Measurements from ENCODE around the gene GRIK2.

The GRIK2 gene

DNA sequence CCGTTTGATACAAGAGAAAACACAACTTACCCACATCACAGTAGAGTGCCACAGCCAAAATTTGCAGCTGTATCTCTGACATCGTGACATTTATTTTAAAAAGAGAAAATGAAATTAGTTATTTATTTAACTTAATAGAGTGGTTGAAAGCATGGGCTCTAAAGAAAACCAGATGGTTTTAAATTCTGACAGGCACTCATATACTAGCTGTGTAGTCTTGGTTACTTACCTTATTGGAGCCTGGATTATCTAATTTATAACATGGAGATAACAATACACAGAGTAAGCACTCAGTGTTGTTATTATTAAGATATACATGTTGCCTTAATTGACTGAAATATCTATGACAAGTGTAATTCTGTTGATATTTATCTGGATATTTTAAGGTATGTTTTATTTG, 334.9 kb downstream of the GRIK2 start:
- DNase-seq, result no peak

DNA sequence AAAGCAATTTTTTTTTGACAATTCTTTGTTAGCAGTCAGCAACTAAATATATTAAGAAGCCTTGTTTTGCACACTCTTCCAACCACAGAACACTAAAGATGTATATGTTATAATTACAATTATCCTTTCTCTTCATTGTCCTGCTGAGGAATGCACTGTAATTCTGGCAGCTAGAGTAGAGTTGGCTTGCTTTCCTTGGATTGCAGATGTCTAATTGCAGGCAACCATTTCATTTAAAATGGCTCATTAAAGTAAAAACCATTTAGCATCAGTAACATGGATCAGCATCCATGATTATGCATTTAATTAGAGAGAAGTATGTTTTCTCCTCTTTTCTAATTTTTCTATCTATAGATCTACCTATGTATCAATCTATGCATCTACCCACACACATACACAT, 335.4 kb downstream of the GRIK2 start:
- DNase-seq, result no peak

DNA sequence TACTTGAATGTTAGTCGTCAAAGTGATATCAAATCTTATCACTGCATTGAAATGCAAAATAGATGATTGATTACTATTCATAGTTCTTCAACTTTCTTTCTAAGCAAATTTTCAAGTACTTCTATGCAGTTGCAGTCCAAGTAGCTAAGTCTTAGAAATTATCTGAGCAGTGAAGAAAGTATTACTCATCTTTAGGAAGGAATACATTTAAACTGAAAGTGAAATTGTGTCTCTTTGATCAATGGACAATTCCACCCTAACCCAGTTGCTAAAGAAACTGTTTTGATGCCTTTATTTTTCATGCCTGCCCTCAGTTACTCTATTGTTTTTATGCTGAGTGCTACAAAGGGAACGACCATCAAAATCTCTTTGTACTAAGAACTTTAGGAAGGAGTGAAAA, 337.4 kb downstream of the GRIK2 start:
- DNase-seq, result peak; percentile 18

DNA sequence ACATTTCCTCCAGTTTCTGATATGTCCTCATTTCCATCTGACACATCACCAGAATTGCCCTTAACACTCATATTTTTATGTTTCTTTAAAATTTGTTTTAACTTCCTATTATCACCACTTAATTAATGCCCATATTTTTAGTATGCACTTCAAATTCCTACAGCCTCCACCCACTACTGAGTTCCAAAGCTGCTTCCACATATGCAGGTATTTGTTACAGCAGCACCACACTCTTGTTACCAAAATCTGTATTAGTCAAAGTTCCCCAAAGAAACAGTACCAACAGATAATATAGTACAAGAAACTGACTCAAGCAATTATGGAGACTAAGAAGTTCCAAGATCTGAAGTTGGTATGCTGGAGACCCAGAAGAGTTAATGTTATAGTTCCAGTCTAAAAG, 340.4 kb downstream of the GRIK2 start:
- no peak for DNase-seq

DNA sequence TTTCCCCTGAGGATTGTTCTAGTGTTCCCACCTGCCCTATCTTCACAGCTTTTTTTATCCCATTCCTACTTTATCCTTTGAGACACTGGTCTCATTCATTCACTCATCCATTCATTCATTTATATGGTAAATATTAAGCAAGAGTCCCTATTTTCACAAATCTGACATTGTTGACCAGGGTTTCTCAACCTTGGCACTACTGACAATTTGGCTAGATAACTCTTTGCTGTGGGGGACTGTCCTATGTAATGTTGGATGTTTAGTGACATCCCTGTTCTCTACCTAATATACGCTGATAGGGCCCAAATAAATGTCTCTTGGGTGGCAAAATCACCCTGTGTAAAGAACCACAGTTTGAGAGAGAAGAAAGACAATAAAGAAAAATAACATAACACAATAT, 345.0 kb downstream of the GRIK2 start:
- DNase-seq, result no peak

DNA sequence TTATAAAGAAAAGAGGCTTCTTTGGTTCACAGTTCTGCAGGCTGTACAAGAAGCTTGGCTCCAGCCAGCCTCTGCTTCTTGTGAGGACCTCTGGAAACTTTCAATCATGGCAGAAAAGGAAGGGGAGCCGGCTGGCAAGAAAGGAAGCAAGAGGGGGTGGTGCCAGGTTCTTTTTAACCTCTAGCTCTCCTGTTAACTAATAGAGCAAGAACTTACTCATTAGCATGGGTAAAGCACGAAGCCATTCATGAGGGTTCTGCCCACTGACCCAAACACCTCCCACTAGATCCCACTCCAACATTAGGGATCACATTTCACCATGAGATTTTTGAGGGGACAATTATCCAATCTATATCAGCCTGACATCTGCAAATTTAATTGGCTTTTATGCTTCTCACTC, 347.1 kb downstream of the GRIK2 start:
- DNase-seq, result no peak

DNA sequence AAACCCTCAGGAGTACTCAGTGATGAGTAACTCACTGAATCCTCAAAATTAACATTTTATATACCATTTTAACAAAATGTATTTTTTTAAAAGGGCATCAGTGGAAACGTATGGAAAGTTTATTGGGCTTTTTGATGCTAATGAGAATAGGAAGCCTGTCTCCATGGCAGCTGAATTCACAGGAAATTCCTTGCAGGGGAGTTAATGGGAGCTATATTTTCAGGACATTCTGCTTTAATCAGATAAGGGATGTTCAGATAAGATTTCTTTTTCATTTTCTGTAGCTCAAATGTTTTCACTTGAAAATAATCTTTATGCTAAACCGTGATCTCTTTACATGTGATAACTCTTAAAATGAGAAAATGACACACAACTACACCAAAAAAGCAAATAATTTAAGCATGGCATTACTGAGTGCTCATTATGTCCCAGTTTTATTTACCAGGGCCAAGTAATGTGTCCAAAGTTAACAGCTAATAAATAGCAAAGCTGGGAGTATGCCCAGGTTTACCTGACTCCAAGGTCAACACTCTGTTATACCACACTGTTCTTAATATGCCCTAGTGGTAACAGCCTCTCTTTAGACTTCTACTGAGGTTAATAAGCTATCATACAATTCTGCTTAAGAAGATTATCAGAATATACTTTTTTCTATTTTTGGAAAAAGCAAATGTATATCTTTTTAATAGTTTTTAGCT, 348.1 kb downstream of the GRIK2 start:
- DNase-seq, result no peak

DNA sequence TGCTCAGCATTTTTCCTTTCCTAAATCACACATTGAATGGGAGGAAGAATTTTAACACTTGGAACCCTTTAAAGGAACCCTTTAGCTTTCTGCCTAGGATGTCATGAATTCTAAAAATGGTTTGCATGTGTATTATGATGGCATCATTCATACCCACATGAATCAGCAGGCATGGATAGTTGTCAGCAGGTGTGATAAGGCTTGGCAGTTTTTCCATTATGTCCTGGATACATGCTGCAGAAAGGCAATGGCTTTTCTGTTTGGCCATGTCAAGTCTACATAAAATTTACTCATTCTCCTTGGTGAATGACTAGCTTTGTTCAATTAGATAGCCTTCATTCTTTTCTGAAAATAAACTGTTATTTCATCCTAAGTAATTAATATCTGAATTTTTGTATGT, 353.7 kb downstream of the GRIK2 start:
- DNase-seq, result no peak

DNA sequence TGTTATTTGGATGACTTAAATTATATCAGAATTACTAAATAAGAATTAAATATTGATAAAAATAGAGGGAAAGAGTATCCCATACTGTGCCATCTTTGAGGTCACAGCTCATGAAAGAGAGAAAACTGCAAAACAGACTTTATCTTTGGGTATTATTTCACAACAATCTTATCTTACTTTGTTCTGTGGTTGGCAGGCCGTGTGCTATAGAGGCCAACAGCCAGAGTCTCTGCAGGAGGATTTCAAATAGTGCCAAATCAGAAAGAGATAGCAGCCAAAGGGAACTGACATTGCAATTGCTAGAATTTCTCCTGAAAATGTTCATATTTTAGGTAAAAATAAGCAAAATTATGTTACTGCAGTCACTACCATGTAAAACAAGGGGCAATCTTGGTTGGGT, 354.2 kb downstream of the GRIK2 start:
- no peak for DNase-seq

DNA sequence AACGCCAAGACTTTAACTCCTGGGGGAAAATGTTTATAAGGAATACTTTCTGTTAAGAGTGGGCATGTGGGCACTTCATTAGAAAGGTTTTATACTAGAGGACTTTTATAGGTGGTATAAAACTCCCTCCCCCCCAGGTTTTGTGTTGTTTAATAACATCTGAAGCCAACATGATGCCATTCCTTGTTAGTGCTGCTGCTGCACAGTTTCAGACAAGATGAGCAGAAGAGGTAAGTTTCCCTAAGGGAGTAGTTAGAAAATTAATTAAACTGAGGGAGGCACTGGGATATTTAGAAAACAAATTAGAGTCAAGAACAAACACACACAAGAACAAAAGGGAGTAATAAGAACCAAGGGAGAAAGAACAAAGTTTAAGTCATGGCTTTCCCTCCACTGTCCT, 362.4 kb downstream of the GRIK2 start:
- no peak for DNase-seq

DNA sequence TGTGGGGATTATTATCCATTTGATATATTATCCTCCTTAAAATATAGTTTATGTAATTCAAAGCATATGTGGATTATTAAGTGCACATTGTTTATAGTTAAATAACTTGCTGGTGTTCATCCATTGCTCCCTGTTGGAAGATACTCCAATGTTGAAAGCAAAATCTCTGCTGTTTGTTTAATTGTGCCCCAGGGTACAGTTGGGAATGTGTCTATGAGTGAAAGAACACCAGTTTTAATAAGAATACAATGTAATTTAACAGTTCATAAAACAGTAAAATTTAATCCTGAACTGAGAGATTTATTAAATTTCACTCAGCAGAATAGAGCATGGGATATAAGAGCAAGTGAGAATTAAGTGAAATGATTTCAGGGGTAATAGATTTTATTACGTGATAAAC, 364.9 kb downstream of the GRIK2 start:
- peak; percentile 18 for DNase-seq

DNA sequence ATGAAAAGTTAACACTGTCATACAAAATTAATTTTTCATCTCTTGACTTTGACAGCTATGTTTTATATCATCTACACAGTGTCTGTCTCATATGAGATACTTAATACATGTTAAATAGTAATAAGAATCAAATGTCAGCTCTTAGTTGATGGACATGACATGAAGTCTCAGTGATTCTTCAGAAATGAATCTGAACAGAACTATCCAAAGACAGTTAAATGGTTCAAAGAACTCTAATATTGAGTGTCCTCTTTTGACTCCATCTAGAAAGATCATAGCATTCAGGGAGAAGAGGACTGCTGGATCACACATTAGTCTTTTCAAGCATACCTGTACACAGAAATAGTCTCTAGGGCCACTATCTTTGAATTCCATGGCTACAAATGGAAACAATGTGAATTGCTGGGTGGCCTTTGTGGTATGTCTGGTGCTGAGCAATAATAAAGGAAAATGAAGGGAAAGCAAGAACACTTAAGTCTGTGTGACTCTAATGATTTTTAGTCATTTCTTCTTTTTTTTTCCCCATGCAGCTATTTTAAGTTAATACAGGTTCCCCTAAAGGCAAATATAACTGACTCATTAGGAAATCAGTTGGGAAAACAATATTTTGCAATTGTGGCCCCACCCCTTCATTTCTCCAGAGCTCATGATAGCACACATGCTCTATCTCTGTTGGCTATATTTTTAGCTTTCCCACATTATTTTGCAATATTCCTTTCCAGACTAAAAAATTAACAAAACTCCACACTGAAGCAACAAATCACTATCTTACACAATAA, 367.5 kb downstream of the GRIK2 start:
- peak; percentile 87 for DNase-seq

DNA sequence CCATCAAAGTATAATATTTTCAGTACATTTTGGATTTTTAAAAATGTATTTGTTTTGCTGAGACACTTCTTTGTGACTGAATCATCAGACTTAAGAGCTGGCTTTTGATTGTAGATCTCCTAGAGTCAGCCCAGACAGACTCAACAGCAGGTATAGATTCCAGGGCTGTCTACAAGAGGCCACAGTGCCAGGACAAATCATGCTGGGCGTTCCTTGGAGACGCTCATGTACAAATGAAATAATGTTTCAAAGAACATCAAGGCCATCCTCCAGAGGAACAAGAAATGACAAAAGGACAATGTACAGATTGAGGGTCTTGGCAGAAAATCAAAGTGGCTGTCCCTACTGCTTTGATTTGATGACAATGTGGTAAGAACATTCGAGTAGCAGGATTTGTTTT, 369.3 kb downstream of the GRIK2 start:
- DNase-seq, result no peak

DNA sequence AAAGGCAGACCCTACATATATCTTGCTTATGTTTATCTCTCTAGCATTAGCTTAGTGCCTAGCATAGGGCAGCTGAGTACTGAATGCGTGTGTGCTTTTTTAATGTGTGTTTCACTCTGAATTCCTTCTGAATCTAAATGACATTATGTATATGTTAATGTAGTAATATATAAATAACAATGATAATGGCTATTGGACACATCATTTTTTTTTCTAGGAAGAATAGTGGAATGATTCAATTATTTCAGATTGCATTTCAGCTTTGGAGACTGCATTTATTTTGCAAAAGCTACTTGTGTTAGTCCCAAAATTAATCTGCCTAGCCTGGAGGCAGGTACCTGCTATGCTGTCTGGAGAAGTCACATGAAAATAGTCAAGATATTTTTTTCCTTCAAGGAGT, 371.8 kb downstream of the GRIK2 start:
- no peak for DNase-seq

DNA sequence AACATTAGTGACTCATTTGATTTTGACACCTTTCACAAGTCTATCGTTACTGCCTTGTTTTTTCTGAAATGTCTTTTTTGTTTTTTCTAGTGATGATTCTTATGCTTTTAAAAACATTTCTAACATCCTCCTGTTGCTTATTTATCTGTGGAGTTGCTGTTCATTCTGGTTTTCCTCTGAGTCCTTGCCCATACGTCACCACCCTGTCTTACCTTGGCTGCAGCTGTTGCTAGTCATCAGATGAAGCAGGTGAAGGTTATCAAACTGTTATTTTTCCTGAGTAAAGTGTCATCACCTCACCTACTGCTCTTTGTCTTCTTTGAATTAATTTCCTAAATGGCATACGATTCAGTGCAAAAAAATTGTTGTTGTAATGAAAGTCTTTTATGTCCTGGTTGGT, 376.6 kb downstream of the GRIK2 start:
- no peak for DNase-seq

DNA sequence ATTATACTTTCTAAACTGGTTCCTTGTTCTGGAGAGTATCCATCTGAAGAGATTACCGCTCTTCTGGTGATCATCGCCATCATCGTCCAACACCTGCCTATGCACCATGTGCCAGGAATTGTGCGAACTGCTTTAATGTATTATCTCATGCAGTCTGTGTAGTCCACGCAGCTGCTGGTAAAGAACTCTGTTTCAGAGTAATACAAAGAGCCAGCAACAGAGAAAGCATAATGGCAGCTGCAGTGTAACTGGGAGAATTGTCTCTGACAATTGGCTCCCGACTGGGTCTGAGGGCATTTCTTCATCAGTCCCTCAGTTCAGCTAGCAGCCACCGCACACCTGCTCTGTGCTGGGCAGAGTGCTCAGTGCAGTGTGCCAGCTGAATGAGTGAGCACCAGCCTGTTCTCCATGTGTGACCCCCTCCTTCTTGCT, 383.4 kb downstream of the GRIK2 start:
- DNase-seq, result no peak

DNA sequence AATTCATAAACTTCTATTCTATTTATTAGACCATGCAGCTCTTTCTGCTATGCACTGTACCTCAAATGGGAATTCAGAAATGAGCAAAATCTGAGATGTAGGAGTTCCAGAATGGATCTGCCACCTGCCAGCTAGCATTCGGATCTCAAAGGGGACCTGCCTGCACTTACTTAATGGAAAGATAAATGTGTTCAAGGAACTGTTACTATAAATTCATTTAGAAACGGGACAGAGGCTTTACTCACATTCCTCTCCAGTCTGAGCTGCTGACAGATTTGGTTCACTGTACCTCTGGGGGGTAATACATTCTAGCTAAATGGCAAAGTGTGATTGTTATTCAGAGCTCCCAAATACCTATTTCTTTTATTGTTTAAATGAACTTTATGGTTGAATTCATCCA, 384.1 kb downstream of the GRIK2 start:
- DNase-seq, result no peak

DNA sequence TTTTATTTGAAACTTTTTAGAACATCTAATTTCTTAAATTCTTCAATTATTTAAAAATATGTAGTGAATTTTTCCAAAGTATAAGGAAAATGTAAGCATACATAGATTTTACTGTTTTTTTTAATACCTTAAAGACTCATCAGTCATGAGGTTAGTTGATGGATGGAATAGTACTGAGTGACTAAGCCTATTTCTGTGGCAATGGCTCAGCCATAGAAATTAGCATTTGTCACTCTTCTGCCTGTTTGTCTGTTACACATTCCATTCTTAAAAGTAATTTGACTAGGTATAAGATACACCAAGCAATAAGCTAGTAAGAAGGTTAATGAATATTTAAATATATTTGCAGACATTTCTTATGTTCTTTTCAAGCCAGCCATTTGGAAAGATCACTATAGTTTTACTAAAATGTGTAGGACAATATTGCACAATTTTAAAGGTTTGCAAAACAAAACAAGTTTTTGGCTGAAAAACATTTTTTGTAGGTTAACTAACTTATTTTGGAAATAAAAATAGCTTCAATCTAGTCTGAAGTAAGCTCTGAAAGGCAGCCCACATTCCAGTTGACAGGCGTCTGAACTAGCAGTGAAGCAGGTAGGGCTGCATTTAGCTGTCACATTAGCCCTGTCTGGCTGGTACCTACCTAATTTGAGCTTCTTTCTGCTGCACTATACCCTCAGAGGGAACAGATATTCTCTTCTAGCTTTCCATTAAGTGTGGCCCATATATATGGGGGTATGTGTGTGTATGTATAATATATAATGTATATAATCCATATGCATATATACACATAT, 385.7 kb downstream of the GRIK2 start:
- DNase-seq, result peak; percentile 49

DNA sequence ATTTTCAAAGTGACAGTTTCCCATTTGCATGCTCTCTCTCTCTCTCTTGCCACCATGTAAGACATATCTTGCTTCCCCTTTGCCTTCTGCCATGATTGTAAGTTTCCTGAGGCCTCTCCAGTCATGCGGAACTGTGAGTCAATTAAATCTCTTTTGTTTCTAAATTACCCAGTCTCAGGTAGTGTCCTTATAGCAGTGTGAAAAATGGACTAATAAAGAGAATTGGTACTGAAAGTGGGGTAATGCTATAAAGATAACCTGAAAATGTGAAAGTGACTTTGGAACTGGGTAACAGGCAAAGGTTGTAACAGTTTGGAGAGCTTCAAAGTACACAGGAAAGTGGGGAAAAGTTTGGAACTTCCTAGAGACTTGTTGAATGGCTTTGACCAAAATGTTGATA, 389.8 kb downstream of the GRIK2 start:
- no peak for DNase-seq

DNA sequence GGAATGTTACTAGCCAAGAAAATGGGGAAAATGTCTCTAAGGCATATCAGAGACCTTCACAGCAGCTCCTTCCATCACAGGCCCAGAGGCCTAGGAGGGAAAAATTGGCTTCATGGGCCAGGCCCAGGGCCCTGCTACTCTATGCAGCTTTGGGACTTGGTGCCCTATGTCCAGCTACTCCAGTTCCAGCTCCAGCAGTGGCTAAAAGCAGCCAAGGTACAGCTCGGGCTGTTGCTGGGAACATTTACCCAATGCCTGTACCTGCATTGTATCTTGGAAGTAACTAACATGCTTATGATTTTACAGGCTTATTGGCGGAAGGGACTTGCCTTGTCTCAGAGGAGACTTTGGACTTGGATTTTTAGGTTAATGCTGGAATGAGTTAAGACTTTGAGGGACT, 390.6 kb downstream of the GRIK2 start:
- DNase-seq, result no peak

DNA sequence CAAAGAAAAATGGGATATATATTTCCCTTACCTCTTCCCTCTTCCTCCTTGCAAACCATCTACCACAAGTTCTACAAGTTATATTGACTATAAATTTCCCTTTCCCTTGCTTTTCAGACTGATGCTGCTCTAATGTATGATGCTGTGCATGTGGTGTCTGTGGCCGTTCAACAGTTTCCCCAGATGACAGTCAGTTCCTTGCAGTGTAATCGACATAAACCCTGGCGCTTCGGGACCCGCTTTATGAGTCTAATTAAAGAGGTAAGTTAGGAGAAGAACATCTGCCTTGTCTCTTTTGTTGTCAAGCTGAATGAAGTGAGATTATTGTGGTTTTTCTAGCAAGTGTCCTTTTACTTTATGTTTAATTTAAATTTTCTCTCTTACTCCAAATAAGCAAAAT, 406.0 kb downstream of the GRIK2 start:
- no peak for DNase-seq

DNA sequence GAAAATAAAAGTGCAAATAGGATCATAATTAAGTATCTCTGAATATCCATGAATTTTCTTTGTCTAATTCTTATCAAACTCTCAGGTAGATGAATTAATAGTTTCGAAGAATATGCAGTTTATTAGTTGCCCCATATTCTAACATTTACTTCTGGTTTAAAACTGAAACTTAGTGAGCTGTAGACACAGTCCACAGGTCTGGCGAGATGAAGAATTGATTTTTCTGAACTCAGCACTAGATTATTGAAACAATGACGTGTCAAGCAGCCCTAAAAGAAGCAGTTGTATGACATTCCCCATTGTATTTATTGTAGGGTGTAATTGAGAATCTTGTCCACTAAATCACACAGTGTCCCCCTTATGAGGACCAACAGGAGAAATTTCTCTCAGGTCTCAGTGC, 407.1 kb downstream of the GRIK2 start:
- DNase-seq, result no peak

DNA sequence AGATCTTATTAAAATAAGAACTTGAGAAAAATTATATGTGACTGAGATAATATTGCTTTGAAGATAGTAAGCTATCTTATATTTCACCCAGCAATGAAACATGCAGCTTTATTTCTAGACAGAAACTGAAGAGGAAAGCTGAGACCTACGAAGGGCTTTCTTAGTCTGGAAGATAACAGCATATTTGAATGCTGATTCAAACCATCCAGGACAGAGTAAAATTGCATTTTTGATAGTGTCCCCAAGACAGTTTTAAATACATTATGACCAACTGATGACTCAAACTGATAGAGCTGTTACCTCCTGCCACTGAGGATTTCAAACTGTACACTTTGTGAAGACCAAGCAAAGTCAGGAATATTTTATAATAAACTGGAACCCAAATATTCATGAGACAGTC, 409.6 kb downstream of the GRIK2 start:
- DNase-seq, result peak; percentile 29

DNA sequence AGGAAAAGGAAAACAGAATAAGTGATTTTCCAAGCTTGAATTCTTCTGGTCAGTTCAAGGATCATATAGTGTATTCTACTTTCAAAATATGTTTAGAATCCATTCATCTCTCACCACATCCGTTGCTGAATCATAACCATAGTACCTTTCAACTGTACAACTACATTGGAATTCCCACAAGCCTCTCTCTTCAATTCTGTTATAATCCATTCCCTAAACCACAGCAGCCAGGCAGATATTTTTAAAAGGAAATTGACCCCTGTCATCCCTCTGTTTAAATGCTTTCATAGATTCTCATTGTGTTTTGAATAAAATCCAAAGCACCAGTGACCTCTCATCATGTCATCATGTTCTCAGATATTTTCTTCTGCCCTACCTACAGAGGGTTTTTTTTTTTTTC, 412.7 kb downstream of the GRIK2 start:
- DNase-seq, result peak; percentile 90
